ENCODE data around the gene ZG16B.

DNA sequence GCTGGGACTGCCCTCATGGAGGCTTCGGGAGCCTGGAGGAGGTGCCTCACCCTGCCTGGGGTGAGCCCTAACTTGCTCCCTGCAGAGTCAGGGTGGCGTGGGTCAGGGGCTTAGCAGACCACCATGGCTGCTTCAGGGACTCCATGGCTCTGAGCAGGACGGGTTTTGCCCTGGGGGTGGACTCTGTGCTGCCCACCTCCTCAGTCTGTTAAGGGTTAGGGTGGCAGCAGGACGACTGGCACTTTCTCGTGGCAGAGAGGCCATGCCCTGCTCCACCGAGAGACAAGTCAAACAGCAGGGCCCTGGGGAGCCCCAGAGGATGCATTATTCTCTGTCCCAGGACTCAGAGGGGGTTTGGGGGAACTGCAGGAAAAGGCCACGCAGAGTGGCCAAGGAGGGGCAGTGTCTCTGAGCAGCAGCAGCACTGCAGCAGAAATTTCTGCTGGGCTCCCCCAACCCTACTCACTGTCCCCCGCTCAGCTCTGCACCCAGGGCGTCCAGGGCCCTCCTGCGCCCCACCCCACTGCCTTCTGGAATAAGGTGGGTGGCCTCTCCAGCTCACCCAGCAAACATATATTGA is 29.7 kb downstream of the ZG16B start:
- TF ChIP-seq, protein P1, sequence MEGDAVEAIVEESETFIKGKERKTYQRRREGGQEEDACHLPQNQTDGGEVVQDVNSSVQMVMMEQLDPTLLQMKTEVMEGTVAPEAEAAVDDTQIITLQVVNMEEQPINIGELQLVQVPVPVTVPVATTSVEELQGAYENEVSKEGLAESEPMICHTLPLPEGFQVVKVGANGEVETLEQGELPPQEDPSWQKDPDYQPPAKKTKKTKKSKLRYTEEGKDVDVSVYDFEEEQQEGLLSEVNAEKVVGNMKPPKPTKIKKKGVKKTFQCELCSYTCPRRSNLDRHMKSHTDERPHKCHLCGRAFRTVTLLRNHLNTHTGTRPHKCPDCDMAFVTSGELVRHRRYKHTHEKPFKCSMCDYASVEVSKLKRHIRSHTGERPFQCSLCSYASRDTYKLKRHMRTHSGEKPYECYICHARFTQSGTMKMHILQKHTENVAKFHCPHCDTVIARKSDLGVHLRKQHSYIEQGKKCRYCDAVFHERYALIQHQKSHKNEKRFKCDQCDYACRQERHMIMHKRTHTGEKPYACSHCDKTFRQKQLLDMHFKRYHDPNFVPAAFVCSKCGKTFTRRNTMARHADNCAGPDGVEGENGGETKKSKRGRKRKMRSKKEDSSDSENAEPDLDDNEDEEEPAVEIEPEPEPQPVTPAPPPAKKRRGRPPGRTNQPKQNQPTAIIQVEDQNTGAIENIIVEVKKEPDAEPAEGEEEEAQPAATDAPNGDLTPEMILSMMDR (IDR thresholded peaks at IDR 0.05), result no peak
- no peak for TF ChIP-seq POLR2A (IDR thresholded peaks at IDR 0.05)
